ENCODE results near the gene ZNF525.
"Not testable (repeated sequence)": the region's sequence is repeated elsewhere in the genome, so short reads cannot be mapped to it uniquely, and the experiment has no call there.

- not testable (repeated sequence) for TF ChIP-seq POLR2A (IDR thresholded peaks at IDR 0.05)
- TF ChIP-seq, protein P1, sequence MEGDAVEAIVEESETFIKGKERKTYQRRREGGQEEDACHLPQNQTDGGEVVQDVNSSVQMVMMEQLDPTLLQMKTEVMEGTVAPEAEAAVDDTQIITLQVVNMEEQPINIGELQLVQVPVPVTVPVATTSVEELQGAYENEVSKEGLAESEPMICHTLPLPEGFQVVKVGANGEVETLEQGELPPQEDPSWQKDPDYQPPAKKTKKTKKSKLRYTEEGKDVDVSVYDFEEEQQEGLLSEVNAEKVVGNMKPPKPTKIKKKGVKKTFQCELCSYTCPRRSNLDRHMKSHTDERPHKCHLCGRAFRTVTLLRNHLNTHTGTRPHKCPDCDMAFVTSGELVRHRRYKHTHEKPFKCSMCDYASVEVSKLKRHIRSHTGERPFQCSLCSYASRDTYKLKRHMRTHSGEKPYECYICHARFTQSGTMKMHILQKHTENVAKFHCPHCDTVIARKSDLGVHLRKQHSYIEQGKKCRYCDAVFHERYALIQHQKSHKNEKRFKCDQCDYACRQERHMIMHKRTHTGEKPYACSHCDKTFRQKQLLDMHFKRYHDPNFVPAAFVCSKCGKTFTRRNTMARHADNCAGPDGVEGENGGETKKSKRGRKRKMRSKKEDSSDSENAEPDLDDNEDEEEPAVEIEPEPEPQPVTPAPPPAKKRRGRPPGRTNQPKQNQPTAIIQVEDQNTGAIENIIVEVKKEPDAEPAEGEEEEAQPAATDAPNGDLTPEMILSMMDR (IDR thresholded peaks at IDR 0.05): peak in 1 of 4 experiments; percentile 21
Measured at GRCh38 chr19:53423680-53424079, 58.2 kb downstream of the ZNF525 start.
